ENCODE data around the gene CHPF2.

- TF ChIP-seq CTCF (IDR thresholded peaks at IDR 0.05; ENCODE audit: borderline replicate concordance, extremely low read depth, low read length, poor library complexity, severe bottlenecking), result no peak
- no peak for TF ChIP-seq EZH2 (IDR thresholded peaks at IDR 0.05; ENCODE audit: borderline replicate concordance, low read depth, low read length, severe bottlenecking)
Measured at GRCh38 chr7:151283302-151283701, 51.0 kb downstream of the CHPF2 start.

All from DND-41 (cell line).